Measurements from ENCODE around the gene LY6G5C.

The LY6G5C gene

DNA sequence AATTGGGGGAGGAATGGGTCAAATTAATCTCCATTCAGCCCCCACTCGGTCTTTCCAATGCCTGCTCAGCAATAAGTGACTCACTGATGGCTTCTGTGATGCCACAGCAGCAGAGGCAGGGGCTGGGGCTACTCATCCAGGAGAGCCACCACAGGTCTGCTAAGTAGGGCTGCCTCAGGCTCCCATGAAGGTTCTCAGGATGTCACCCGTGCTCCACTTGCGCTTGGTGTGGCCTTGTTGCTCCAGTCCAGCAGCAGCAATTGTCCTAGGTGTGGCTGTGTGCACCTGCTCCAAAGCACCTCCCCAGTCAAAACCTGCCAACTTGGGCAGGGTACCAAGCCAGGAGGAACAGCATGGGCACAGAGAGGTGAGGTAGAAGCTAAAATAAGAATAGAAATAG lies 41.3 kb upstream of the LY6G5C start:
- DNase-seq (ENCODE audit: low read depth): no peak
- TF ChIP-seq, protein P1, sequence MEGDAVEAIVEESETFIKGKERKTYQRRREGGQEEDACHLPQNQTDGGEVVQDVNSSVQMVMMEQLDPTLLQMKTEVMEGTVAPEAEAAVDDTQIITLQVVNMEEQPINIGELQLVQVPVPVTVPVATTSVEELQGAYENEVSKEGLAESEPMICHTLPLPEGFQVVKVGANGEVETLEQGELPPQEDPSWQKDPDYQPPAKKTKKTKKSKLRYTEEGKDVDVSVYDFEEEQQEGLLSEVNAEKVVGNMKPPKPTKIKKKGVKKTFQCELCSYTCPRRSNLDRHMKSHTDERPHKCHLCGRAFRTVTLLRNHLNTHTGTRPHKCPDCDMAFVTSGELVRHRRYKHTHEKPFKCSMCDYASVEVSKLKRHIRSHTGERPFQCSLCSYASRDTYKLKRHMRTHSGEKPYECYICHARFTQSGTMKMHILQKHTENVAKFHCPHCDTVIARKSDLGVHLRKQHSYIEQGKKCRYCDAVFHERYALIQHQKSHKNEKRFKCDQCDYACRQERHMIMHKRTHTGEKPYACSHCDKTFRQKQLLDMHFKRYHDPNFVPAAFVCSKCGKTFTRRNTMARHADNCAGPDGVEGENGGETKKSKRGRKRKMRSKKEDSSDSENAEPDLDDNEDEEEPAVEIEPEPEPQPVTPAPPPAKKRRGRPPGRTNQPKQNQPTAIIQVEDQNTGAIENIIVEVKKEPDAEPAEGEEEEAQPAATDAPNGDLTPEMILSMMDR (IDR thresholded peaks at IDR 0.05; ENCODE audit: low read depth, low read length): no peak
- TF ChIP-seq, protein P2, sequence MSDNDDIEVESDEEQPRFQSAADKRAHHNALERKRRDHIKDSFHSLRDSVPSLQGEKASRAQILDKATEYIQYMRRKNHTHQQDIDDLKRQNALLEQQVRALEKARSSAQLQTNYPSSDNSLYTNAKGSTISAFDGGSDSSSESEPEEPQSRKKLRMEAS (IDR thresholded peaks at IDR 0.05; ENCODE audit: low read depth, low read length): no peak
- no peak for TF ChIP-seq POLR2A (IDR thresholded peaks at IDR 0.05; ENCODE audit: extremely low read depth, insufficient read length)
- TF ChIP-seq MYC (IDR thresholded peaks at IDR 0.05; ENCODE audit: low read depth, low read length): no peak
- H3K4me3 ChIP-seq (ENCODE audit: low read depth, low read length): no peak overlapping the region

DNA sequence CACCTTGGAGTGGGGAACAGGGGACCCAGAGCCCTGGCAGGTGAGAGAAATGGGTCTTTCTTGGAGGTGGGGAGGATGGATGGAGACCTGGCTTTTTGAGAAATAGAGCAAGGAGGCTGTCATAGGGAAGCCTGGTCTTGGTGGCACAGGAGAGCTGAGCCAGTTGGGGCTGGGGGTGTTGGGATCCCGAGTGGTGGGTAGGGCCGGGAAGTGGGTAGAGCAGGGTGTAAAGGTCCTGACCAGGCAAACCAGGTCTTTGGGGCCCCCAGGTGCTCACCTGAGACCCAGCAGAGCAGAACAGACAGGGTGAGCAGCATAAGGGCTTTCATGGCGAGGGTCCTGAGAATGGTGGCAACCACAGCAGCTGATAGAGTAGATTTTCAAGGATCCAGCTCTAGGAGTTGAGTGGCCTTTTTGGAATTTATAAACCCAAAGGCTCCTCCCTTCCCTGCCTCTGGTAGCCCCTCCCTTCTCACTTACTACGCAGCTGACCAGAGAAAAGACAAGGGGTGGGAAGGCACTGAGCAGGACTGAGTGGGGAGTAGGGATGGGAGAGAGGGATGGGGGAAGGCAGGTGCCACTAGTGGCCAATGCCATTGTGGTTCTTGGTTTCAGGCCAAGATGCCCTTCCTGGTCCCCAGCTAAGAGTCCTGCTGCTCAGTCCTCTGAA lies 40.6 kb upstream of the LY6G5C start, which contains the start of gene LY6G6C:
Gene LY6G6C (minus strand): TSS at position 396 of the 670 bp plus-strand sequence. CDS start 67 bp downstream, at position 329.
- H3K4me3 ChIP-seq (ENCODE audit: low read depth, low read length): no peak within 1 kb of the TSS
- TF ChIP-seq, protein P2 (IDR thresholded peaks at IDR 0.05; ENCODE audit: low read depth, low read length): no peak
- TF ChIP-seq, protein P1 (IDR thresholded peaks at IDR 0.05; ENCODE audit: low read depth, low read length): no peak
- no peak for TF ChIP-seq POLR2A (IDR thresholded peaks at IDR 0.05; ENCODE audit: extremely low read depth, insufficient read length)
- TF ChIP-seq MYC (IDR thresholded peaks at IDR 0.05; ENCODE audit: low read depth, low read length): no peak
- DNase-seq (ENCODE audit: low read depth): no peak

DNA sequence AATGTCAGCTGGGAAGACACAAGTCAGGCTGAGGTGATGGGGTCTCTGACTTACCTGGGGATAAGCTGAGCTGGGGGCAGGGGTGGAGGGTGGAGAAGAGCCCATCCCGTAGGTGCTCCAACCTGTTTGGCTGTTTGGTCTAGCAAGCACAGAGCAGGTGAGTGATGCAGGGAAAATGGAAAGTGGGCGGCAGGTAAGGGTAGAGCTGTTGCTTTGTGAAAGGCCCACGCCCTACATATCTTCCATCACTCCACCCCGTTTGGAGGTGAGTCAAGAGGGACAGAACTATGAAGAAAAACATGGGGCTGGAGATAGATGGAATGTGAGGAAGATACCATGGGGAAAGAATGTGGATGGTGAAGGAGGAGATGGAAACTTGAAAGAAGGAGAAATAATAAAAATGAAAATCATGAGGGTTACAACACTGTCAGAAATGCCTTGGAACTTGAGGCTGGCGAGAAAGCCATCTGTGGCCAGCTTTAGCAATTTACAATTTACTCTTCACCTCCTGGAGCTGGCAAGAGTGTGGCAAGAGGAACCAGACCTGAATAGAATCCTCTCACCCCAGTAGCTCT lies 39.4 kb upstream of the LY6G5C start:
- no peak for DNase-seq (ENCODE audit: low read depth)
- H3K4me3 ChIP-seq (ENCODE audit: low read depth, low read length): no peak overlapping the region
- TF ChIP-seq, protein P2 (IDR thresholded peaks at IDR 0.05; ENCODE audit: low read depth, low read length): no peak
- TF ChIP-seq MYC (IDR thresholded peaks at IDR 0.05; ENCODE audit: low read depth, low read length) (no peak), POLR2A (IDR thresholded peaks at IDR 0.05; ENCODE audit: extremely low read depth, insufficient read length) (no peak)
- TF ChIP-seq, protein P1 (IDR thresholded peaks at IDR 0.05; ENCODE audit: low read depth, low read length): no peak

DNA sequence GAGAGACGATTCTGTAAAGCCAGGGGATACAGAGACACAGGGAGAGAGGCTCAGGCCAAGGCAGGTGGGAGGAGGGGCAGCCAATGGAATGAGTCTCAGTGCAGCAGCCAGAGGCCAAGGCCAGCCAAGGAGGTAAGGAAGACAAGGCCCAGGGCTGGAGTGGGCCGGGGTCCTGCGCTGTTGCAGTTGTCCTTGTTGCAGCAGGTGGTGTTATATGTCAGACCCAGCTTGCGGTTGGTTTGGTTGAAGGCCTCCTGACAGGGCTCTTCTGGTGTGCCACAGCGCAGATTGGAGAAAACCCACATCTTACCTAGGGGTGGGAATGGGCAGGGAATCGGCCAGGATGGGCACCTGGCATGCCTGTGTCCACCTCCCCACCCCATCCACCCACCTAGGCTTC lies 38.1 kb upstream of the LY6G5C start:
- DNase-seq (ENCODE audit: low read depth): no peak
- no peak overlapping the region for H3K4me3 ChIP-seq (ENCODE audit: low read depth, low read length)
- TF ChIP-seq MYC (IDR thresholded peaks at IDR 0.05; ENCODE audit: low read depth, low read length): no peak
- TF ChIP-seq, protein P1 (IDR thresholded peaks at IDR 0.05; ENCODE audit: low read depth, low read length): no peak
- TF ChIP-seq, protein P2 (IDR thresholded peaks at IDR 0.05; ENCODE audit: low read depth, low read length): no peak
- no peak for TF ChIP-seq POLR2A (IDR thresholded peaks at IDR 0.05; ENCODE audit: extremely low read depth, insufficient read length)

DNA sequence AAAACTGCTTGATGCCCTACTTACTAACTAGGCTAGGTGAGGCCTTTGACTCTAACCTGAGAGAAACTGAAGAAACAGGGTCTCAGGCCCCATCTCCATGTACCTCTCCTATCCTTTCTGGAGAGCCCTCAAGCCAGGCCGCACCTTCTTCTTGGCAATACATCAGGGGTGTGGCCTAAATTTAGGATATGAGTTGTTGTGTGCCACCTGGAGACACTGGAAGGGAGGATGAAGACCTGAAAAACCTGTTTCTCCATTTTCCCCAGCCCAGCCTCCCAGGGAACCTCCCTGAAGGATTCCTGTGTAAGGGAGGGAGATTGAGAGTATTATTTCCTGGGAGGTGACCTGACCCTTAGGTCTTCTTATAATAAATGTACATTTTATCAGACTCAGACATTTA lies 37.4 kb upstream of the LY6G5C start:
- no peak for DNase-seq (ENCODE audit: low read depth)
- H3K4me3 ChIP-seq (ENCODE audit: low read depth, low read length): no peak overlapping the region

More for the DNA sequence above, 37.4 kb upstream of the LY6G5C start:
- TF ChIP-seq, protein P2 (IDR thresholded peaks at IDR 0.05; ENCODE audit: low read depth, low read length): no peak
- TF ChIP-seq, protein P1 (IDR thresholded peaks at IDR 0.05; ENCODE audit: low read depth, low read length): no peak
- TF ChIP-seq MYC (IDR thresholded peaks at IDR 0.05; ENCODE audit: low read depth, low read length) (no peak), POLR2A (IDR thresholded peaks at IDR 0.05; ENCODE audit: extremely low read depth, insufficient read length) (no peak)

All from NB4 (cell line).